ENCODE results near the gene NFIA.

Gene NFIA

GRCh38 chr1:61222240-61222639, 139.9 kb downstream of the NFIA start:
- in situ Hi-C loops (cut with HindIII; ENCODE audit: low pct_unique_long_range_greater_than_20kb, low sequenced_read_pairs) = no loop called here
- DNase-seq (ENCODE audit: low read depth in 1 of 2, low spot score in 1 of 2) = no peak
- no peak for TF ChIP-seq JUND (IDR thresholded peaks at IDR 0.05; ENCODE audit: low read depth)

- in situ Hi-C loops (cut with HindIII; ENCODE audit: low pct_unique_long_range_greater_than_20kb, low sequenced_read_pairs) = no loop called here
- DNase-seq (ENCODE audit: low read depth in 1 of 2, low spot score in 1 of 2) = no peak
- TF ChIP-seq JUND (IDR thresholded peaks at IDR 0.05; ENCODE audit: low read depth) = no peak
Measured at GRCh38 chr1:61223140-61223539, 140.8 kb downstream of the NFIA start.

DNA sequence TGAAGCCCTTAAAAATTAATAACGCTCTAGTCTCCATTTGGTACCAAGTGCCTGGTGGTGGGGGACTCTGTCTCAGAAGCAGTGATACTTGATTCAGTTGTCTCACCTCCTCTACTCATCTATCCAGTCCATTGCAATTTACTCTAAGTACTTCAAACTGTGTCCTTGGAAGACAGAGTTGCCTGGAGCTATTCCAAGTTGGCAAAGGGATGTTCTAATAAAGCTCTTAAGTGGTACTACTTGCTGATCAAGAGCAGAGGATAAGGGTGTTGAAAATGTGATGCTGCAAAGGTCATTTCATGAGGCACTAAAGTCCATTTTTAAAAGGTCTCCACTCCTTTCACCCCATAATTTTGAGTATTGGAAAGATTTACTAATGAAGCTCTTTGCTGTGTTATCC, 142.2 kb downstream of the NFIA start:
- peak in 1 of 2 experiments; percentile 78 for DNase-seq (ENCODE audit: low read depth in 1 of 2, low spot score in 1 of 2)
- in situ Hi-C loops (cut with HindIII; ENCODE audit: low pct_unique_long_range_greater_than_20kb, low sequenced_read_pairs) = no loop called here

GRCh38 chr1:61225478-61225877, 143.1 kb downstream of the NFIA start:
- in situ Hi-C loops (cut with HindIII; ENCODE audit: low pct_unique_long_range_greater_than_20kb, low sequenced_read_pairs) = no loop called here
- TF ChIP-seq JUND (IDR thresholded peaks at IDR 0.05; ENCODE audit: low read depth) = no peak
- no peak for DNase-seq (ENCODE audit: low read depth in 1 of 2, low spot score in 1 of 2)

More for the DNA sequence above, 142.2 kb downstream of the NFIA start:
- TF ChIP-seq JUND (IDR thresholded peaks at IDR 0.05; ENCODE audit: low read depth) = no peak

DNA sequence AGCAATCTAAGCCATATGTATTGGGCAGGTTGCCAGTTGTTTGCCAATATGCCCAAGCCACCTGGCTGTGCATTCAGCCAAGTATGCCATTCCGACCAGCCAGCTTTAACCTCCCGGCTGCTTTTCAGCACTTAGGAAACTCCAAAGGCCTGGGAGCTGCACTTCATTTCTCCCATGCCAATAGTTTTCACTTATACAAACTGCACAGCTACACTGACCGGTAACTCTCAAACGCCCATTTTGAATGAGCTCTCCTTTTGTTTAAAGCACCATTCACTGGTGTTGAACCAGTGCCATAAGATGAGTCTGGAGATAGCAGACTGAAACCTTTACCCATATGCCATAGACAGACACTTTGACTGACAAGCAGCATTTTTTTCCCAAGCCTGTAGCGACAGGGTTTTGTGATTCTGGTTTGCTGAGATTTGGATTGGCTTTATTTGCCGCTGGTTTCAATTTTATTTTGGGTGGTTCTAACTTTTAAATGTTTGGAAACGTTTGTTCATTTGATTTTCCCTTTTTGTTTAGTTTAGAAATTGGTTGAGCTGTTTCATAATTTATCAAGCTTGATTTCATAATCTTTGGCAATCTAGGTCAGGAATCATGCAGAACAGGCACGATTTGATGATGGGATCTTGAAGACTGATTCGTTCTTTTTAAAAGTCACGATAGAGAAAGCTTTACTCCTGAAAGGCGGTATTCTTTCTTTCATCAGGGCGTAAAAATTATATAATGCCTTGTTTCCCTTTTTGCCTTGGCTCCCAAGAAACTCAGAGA, 144.6 kb downstream of the NFIA start:
- DNase-seq (ENCODE audit: low read depth in 1 of 2, low spot score in 1 of 2) = peak in 1 of 2 experiments; percentile 94
- TF ChIP-seq JUND (IDR thresholded peaks at IDR 0.05; ENCODE audit: low read depth) = no peak
- in situ Hi-C loops (cut with HindIII; ENCODE audit: low pct_unique_long_range_greater_than_20kb, low sequenced_read_pairs) = no loop called here

GRCh38 chr1:61227857-61228550, 145.6 kb downstream of the NFIA start:
- no peak for DNase-seq (ENCODE audit: low read depth in 1 of 2, low spot score in 1 of 2)
- in situ Hi-C loops (cut with HindIII; ENCODE audit: low pct_unique_long_range_greater_than_20kb, low sequenced_read_pairs) = no loop called here

DNA sequence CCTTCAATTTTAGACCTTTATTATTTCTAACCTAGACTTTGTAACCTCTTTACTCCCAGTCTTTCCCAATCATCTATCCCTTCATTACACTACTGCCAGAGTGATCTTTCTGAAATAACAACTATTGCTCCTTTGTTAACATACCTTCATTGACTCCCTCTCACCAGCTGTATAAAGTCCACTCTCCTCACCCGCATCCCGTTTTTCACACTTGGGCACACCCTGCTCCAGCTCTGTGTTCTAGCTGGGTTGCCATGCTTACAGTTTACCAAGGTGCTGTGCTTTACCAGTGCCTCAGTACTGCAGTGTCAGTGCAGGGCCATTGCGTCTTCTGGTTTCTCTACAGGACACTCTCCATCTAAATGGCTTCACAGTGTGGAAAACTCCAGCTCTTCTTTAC, 148.2 kb downstream of the NFIA start:
- in situ Hi-C loops (cut with HindIII; ENCODE audit: low pct_unique_long_range_greater_than_20kb, low sequenced_read_pairs) = no loop called here
- no peak for TF ChIP-seq JUND (IDR thresholded peaks at IDR 0.05; ENCODE audit: low read depth)
- DNase-seq (ENCODE audit: low read depth in 1 of 2, low spot score in 1 of 2) = no peak

More at GRCh38 chr1:61227857-61228550, 145.6 kb downstream of the NFIA start:
- no peak for TF ChIP-seq JUND (IDR thresholded peaks at IDR 0.05; ENCODE audit: low read depth)

DNA sequence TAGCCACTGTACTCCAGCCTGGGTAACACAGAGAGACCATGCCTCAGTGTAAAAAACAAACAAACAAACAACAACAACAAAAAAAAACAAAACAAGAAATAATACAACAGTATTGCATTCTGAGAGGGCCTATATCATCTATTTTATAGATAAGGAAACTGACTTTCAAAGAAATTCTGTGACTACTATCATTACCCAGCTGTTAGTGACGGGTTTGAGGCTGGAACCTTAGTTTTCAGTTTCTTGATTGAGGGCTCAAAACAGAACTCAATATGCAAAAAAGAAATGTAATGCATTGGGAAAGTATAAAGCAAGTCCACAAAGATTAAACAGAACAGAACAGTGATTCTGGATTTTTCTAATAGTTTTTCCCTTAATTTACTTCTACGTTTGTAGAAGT, 149.4 kb downstream of the NFIA start:
- in situ Hi-C loops (cut with HindIII; ENCODE audit: low pct_unique_long_range_greater_than_20kb, low sequenced_read_pairs) = no loop called here
- TF ChIP-seq JUND (IDR thresholded peaks at IDR 0.05; ENCODE audit: low read depth) = no peak
- DNase-seq (ENCODE audit: low read depth in 1 of 2, low spot score in 1 of 2) = no peak

- no peak for TF ChIP-seq JUND (IDR thresholded peaks at IDR 0.05; ENCODE audit: low read depth)
Measured at GRCh38 chr1:61233121-61233660, 150.8 kb downstream of the NFIA start.

DNA sequence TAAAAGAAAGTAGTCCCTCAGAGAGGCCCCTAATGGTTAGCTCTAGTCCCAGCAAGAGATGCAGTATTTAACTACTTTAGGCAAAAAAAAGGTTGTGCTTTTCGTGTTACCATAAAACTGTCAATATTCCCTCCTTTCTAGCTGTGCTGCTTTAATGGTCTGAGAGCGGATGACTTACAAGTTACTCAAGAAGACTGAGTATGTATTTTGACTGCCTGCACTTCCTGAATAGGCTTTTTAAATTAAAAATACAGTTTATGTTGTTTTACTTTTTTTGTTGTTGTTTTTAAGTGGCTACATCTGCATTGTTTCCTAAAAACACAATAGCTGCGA, 152.2 kb downstream of the NFIA start:
- DNase-seq (ENCODE audit: low read depth in 1 of 2, low spot score in 1 of 2) = no peak
- in situ Hi-C loops (cut with HindIII; ENCODE audit: low pct_unique_long_range_greater_than_20kb, low sequenced_read_pairs) = no loop called here
- no peak for TF ChIP-seq JUND (IDR thresholded peaks at IDR 0.05; ENCODE audit: low read depth)

More at GRCh38 chr1:61233121-61233660, 150.8 kb downstream of the NFIA start:
- no peak for DNase-seq (ENCODE audit: low read depth in 1 of 2, low spot score in 1 of 2)
- in situ Hi-C loops (cut with HindIII; ENCODE audit: low pct_unique_long_range_greater_than_20kb, low sequenced_read_pairs) = no loop called here

- no peak for DNase-seq (ENCODE audit: low read depth in 1 of 2, low spot score in 1 of 2)
- TF ChIP-seq JUND (IDR thresholded peaks at IDR 0.05; ENCODE audit: low read depth) = no peak
- in situ Hi-C loops (cut with HindIII; ENCODE audit: low pct_unique_long_range_greater_than_20kb, low sequenced_read_pairs) = no loop called here
Measured at GRCh38 chr1:61237147-61237546, 154.8 kb downstream of the NFIA start.

DNA sequence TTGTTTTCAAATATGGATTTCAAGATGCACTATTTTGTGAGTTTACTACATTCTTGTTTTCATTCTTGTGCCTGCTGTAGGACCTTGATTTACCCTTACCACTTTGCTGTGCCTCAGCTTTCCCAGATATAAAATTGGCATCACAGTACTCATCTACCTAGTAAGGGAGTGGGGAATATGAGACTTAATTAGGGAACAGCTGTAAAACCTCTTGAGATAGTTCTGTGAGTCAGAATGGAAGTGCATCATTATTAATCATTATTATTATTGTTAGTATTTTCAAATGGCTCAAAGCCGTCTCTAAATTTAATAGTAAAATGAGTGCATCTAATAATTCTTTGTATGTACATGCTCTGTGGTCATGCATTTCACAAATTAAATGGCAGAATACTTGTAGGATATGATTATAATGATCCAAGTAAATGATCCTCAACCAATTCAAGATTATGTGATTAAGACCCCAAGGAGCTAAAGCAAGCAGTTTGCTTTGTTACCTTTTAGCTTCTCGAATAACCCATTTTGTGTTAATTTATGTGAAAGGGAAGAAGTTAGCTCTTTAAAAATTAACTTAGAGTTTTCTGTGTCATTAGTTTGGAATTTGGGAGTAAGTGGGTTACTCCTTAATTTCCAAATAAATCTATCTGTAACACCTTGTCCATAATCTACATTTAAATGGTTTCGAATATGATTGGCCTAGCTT, 155.4 kb downstream of the NFIA start:
- in situ Hi-C loops (cut with HindIII; ENCODE audit: low pct_unique_long_range_greater_than_20kb, low sequenced_read_pairs) = no loop called here
- no peak for DNase-seq (ENCODE audit: low read depth in 1 of 2, low spot score in 1 of 2)
- no peak for TF ChIP-seq JUND (IDR thresholded peaks at IDR 0.05; ENCODE audit: low read depth)

- in situ Hi-C loops (cut with HindIII; ENCODE audit: low pct_unique_long_range_greater_than_20kb, low sequenced_read_pairs) = no loop called here
- no peak for TF ChIP-seq JUND (IDR thresholded peaks at IDR 0.05; ENCODE audit: low read depth)
- DNase-seq (ENCODE audit: low read depth in 1 of 2, low spot score in 1 of 2) = no peak
Measured at GRCh38 chr1:61238359-61238665, 156.0 kb downstream of the NFIA start.

Data from T47D (cell line).